ENCODE measurements around the gene CDKAL1.

DNA sequence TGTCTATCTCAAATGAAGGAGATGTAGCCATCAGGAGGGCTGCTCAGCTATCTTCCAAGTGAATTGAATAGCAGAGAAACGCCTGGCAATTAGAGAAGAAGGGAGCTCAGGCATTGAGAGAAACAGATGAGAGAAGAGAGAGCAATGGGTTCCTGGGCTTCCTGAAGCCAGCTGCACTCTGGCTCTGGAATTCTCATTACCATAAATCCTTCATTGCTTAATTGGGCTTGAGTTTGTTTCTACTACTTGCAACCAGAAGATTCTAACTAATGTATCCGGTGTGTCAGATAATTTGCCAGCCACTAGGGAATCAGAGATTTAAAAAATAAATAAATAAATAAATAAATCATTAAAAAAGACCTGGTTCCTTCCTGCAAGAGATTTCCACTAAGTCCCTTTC lies 25.0 kb upstream of the CDKAL1 start:
- no peak for TF ChIP-seq POLR2AphosphoS5 (IDR thresholded peaks at IDR 0.05)
- TF ChIP-seq, protein P1, sequence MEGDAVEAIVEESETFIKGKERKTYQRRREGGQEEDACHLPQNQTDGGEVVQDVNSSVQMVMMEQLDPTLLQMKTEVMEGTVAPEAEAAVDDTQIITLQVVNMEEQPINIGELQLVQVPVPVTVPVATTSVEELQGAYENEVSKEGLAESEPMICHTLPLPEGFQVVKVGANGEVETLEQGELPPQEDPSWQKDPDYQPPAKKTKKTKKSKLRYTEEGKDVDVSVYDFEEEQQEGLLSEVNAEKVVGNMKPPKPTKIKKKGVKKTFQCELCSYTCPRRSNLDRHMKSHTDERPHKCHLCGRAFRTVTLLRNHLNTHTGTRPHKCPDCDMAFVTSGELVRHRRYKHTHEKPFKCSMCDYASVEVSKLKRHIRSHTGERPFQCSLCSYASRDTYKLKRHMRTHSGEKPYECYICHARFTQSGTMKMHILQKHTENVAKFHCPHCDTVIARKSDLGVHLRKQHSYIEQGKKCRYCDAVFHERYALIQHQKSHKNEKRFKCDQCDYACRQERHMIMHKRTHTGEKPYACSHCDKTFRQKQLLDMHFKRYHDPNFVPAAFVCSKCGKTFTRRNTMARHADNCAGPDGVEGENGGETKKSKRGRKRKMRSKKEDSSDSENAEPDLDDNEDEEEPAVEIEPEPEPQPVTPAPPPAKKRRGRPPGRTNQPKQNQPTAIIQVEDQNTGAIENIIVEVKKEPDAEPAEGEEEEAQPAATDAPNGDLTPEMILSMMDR (IDR thresholded peaks at IDR 0.05), result no peak
